Measurements from ENCODE around the gene MT1B.
"Not testable (repeated sequence)": the region's sequence is repeated elsewhere in the genome, so short reads cannot be mapped to it uniquely, and the experiment has no call there.

Gene MT1B

DNA sequence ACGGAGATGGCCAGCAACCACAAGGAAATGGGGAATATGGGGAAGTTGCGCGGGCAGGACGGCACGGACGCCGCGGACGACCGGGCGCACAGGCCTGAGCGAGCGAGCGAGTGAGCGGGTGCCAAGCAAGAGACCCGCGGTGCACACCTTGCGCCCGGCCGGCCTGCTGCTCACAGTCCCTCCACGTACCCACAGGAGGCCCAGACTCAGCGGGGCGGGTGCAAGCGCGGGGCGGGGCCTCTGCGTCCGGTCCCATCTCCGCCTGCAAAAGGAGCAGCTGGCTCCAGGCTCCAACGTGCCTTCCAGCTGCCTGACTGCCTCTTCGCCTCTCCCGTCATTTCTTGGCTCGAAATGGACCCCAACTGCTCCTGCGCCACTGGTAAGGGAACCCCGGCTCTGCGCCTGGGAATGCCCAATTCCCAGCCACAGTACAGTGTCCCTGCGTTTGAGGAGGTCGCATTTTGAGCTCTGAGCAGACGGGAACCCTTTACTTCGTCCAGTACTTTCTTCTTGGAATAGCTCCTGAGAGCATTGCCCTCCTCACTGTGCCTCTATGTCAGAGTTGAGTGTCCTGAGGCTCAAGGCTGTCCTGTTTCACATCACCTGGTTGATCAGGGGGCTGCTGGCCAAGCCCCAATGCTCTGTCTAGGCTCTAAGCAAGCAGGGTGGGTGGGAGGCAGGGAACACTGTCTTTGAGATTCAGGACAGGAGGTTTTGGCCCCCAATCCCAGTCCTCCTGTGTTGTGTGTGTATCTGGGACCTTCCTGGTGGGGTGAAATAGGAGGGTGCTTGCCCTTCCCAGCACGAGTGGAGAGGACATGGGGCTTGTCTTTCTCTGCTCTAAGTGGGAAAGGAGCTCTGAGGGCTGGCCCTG lies 34.2 kb upstream of the MT1B start:
- no peak for DNase-seq (ENCODE audit: low read depth)
- peak overlapping the region; percentile 44 for H3K4me3 ChIP-seq (ENCODE audit: low read depth, low read length)

DNA sequence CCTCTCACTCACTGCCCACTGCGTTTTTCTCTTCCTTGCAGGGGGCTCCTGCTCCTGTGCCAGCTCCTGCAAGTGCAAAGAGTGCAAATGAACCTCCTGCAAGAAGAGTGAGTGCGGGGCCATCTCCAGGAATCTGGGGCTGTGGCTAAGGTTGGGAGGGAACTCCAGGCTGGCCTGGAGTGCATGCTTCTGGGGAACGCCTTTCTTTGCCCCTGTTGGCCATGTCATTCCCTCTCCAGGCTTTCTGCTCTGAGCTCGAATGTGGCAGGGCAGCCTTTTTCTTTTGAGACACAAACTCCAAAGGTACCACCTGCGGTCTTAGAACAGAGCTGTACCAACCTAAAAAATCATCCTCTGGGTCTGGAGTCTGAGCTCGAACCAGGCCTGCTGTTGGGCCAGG lies 33.5 kb upstream of the MT1B start:
- DNase-seq (ENCODE audit: low read depth), result no peak
- peak overlapping the region; percentile 44 for H3K4me3 ChIP-seq (ENCODE audit: low read depth, low read length)

DNA sequence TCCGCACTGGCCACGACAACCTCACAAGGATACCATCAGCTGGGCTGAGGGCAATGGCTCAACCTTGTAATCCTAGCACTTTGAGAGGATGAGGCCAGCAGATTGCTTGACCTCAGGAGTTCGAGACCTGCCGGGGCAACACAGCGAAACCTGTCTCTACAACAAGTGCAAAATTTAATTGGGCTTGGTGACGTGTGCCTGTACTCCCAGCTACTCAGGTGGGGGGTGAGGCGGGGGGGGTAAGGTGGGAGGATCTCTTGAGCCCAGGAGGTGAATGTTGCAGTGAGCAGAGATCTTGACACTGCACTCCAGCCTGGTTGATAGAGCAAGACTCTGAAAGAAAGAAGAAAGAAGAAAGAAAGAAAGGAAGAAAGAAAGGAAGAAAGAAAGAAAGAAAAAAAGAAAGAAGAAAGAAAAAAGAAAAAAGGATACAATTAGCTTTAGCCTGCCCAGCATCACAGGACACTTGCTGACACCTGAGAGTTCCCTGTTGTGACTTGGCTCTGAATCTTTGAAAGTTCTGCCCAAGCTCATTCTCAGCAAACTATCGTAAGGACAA lies 31.3 kb upstream of the MT1B start:
- H3K4me3 ChIP-seq (ENCODE audit: low read depth, low read length), result no peak overlapping the region
- no peak for DNase-seq (ENCODE audit: low read depth)

DNA sequence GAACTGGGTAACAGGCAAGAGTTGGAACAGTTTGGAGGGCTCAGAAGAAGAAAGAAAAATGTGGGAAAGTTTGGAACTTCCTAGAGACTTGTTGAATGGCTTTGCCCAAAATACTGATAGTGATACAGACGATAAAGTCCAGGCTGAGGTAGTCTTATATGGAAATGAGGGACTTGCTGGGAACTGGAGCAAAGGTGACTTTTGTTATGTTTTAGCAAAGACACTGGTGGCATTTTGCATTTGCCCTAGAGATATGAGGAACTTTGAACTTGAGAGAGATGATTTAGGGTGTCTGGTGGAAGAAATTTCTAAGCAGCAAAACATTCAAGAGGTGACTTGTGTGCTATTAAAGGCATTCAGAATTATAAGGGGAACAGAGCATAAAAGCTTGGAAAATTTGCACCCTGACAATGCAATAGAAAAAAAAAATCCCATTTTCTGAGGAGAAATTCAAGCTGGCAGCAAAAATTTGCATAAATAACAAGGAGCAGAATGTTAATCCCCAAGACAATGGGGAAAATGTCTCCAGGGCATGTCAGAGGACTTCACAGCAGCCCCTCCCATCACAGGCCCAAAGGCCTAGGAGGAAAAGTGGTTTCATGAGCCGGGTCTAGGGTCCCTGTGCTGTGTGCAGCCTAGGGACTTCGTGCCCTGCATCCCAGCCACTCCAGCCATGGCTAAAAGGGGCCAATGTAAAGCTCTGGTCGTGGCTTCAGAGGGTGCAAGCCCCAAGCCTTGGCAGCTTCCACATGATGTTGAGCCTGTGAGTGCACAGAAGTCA lies 29.8 kb upstream of the MT1B start:
- not testable (repeated sequence) for DNase-seq (ENCODE audit: low read depth)

DNA sequence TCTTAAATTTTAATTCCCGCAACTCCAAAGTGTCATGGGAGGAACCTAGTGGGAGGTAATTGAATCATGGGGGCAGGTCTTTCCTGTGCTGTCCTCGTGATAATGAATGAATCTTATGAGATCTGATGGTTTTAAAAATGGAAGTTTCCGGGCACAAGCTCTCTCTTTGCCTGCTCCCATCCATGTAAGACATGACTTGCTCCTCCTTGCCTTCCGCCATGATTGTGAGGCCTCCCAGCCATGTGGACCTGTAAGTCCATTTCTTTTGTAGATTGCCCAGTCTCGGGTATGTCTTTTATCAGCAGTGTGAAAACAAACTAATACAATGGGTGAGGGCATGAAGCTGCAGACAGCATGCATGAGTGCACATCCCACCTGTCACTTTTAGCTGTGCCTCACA lies 28.5 kb upstream of the MT1B start:
- not testable (repeated sequence) for DNase-seq (ENCODE audit: low read depth); H3K4me3 ChIP-seq (ENCODE audit: low read depth, low read length)

More for the DNA sequence above, 29.8 kb upstream of the MT1B start:
- H3K4me3 ChIP-seq (ENCODE audit: low read depth, low read length), result not testable (repeated sequence)

DNA sequence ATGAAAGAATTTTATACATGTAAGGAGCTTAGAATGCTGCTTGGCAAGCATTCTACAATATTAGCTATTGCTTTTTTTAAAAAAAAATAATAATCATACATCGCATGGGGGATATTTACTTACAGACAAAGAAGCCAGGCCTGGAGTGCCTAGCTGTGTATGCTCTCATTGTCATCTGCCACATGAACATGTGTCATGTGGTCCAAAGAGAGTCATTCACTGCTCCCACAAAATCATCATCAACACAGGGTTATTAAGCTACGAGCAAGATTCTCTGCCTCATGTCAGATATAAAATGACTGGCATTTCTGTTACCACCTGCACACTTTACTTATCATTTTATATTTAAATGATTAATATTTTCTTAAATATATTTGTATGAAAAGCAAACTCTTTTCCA lies 28.0 kb upstream of the MT1B start:
- DNase-seq (ENCODE audit: low read depth), result no peak

DNA sequence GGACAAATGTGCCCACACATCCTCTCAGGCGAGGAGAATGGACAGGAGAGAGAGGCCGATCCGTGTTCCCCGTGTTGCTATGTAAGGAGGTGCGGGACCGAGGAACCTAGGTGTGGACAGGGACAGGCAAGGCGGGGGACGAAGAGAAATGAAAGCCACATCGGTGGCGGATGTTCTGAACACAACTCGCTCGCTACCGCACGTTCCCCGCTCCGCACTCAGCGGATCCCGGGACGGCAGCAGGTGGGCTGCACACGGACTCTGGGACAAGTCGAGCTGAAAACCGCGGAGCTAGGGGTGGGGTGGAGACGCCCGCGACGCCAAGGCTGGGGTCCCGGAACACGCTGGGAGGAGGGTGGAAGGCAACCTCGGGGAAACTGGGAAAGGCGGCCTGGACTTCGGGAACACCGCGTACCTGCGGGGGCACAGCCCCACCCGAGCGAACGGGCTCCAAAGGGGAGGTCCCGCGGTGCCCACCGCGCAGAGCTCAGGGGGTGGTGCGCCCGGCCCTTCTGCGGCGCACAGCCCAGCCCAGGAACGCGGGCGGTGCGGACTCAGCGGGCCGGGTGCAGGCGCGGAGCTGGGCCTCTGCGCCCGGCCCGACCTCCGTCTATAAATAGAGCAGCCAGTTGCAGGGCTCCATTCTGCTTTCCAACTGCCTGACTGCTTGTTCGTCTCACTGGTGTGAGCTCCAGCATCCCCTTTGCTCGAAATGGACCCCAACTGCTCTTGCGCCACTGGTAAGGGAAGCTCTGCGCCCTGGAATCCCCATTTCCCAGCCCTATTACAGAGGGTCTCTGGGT lies 26.3 kb upstream of the MT1B start, which contains the start of gene MT1E:
MT1E (plus strand) TSS at position 642 of the 803 bp plus-strand sequence; CDS start at position 713, 71 bp downstream.
- peak within 1 kb of the TSS; percentile 72 for H3K4me3 ChIP-seq (ENCODE audit: low read depth, low read length)
- peak; percentile 49 for DNase-seq (ENCODE audit: low read depth)

More for the DNA sequence above, 28.0 kb upstream of the MT1B start:
- H3K4me3 ChIP-seq (ENCODE audit: low read depth, low read length), result no peak overlapping the region

DNA sequence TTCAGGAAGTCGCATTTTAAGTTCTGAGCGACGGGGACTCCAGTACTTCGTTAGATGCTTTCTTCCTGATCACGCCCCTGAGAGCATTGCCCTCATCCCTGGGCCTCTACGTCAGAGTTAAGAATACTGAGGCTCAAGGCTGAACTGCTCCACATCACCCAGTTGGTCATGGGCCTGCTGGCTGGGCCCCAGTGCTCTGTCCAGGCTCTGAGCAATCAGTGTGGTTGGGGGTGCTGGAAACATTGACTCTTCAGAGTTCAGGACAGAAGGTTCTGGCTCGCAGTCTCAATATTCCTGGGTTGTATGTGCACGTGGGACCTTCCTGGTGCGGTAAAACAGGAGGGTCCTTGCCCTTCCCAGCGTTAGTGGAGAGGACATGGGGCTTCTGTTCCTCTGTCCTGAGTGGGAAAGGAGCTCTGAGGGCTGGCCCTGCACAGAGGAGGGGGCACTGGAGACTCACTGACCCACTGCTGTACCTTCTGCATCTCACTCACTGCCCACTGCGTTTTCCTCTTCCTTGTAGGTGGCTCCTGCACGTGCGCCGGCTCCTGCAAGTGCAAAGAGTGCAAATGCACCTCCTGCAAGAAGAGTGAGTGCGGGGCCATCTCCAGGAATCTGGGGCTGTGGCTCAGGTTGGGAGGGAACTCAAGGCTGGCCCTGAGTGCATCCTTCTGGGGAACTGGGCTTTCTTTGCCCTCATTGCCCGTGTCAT lies 25.6 kb upstream of the MT1B start:
- H3K4me3 ChIP-seq (ENCODE audit: low read depth, low read length), result peak overlapping the region; percentile 72
- peak; percentile 51 for DNase-seq (ENCODE audit: low read depth)

DNA sequence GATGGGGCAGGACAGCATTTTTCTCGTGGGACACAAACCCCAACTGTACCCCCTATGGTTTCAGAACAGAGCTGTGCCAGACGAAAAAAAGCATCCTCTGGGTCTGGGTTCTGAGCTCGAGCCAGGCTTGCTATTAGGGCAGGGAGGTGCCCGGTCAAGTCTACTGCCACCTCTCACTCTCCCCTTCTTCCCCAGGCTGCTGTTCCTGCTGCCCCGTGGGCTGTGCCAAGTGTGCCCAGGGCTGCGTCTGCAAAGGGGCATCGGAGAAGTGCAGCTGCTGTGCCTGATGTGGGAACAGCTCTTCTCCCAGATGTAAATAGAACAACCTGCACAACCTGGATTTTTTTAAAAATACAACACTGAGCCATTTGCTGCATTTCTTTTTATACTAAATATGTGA lies 25.0 kb upstream of the MT1B start:
- H3K4me3 ChIP-seq (ENCODE audit: low read depth, low read length), result peak overlapping the region; percentile 72
- DNase-seq (ENCODE audit: low read depth), result no peak

DNA sequence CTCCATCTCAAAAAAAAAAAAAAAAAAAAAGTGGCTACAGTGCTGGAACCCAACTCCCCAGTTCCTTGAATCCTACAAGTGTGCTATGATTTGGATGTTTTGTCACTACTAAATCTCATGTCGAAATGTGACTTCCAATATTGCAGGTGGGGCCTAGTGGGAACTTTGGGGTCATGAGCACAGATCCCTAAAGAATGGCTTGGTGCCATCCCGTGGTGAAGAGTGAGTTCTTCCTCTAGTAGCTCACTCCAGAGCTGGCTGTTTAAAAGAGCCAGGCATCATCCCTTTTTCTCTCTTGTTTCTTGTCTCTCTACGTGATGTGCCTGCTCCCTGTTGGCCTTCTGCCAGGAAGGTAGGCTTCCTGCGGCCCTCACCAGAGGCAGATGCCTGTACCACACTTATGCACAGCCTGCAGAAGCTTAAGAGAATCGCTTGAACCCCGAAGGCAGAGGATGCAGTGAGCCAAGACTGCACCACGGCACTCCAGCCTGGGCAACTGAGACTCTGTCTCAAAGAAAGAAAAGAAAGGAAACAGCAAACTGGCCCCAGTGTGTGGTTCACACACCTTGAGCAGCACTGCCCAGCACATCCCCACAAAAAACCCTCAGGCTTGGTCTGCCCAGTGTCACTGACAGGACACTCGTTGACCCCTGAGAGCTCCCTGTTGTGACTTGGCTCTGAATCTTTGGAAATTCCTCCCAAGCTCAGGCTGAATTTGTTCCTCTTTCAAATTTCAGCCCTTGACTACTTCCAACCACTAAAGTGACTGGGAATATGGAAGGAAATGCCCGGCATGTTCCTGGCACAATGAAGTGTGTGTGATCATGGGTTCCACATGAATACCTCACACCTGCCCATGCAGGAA lies 23.0 kb upstream of the MT1B start:
- DNase-seq (ENCODE audit: low read depth), result no peak
- H3K4me3 ChIP-seq (ENCODE audit: low read depth, low read length), result no peak overlapping the region

DNA sequence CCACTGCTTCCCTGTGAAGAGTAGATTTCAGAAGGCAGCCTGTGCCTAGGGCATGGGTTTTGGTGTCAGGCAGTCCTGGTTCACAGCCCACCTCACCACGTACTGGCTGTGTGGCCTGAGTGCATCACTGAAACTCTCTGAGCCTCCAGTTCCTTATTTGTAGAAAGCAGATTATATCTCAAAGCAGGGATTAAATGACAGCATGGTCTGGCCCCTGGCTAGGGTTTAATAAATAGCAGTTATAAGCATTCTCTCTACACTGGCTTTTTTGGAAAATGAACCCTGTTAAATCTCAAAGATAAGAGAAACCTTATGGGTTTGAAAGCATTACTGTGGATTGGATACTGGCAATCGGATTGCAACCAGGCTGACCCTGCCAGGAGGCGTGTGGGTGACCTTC lies 22.2 kb upstream of the MT1B start:
- DNase-seq (ENCODE audit: low read depth), result no peak
- no peak overlapping the region for H3K4me3 ChIP-seq (ENCODE audit: low read depth, low read length)

DNA sequence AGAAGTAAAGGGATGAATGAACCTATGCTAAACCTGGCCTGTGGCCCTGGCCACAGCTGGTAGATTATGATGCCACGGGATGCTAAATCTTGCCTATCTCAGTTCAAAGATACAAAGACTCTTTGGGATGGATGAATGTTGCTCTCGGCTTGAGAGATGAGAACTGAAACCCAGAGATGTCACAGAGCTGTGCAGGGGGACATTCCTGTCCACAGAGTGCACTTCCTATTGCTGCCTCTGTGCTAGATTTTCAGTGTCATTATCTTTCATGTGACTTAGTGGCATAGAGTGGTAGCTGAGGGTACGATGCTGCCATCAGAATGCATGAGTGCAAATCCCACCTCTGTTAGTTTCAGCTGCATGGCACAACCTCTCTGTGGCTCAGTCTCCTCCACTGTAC lies 21.6 kb upstream of the MT1B start:
- no peak for DNase-seq (ENCODE audit: low read depth)
- H3K4me3 ChIP-seq (ENCODE audit: low read depth, low read length), result no peak overlapping the region

DNA sequence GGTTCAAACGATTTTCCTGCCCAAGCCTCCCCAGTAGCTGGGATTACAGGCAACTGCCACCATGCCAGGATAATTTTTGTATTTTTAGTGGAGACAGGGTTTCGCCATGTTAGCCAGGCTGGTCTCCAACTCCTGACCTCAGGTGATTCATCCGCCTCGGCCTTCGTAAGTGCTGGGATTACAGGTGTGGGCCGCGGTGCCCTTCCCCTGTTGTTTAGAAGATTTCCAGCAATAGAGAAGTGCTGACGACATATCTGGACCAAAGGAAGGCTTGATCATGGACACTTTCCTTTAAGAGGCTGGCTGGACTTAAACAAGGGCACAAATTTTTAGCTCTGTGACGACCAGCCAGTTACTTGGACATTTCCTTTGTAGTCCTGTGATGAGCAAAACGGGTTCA lies 20.5 kb upstream of the MT1B start:
- DNase-seq (ENCODE audit: low read depth), result no peak
- no peak overlapping the region for H3K4me3 ChIP-seq (ENCODE audit: low read depth, low read length)

DNA sequence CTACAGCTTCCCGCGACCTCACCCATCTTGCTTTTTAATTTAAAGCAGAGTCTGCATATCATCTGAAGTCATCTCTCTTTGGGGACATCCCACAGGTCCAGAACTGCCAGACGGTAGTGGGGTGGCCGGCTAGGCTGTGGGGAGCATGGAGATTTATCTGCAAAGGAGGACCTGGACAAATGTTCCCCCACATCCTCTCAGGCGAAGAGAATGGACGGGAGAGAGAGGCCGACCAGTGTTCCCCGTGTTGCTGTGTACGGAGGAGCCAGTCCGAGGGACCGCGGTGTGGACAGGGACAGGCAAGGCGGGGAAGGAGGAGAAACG lies 19.9 kb upstream of the MT1B start:
- peak overlapping the region; percentile 42 for H3K4me3 ChIP-seq (ENCODE audit: low read depth, low read length)

DNA sequence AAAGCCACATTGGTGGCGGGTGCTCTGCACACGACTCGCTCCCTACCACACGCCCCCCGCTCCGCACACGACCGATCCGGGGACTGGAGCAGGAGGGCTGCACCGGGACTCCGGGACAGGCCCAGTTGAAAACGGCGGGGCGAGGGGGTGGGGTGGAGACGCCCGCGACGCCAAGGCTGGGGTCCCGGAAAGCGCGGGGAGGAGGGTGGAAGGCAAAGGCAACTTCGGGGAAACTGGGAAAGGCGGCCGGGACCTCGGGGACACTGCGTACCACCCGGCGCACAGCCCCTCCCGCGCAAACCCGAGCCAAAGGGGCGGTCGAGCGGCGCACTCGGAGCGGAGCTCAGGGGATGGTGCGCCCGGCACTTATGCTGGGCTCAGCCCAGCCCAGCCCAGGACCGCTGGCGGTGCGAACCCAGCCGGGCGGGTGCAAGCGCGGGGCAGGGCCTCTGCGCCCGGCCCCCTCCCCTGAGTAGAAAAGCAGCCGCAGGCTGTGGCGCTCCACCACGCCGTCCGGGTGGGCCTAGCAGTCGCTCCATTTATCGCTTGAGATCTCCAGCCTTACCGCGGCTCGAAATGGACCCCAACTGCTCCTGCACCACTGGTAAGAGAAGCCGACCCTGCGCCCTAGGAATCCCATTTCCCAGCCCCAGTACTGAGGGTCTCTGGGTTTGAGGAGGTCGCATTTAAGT lies 19.4 kb upstream of the MT1B start, which contains the start of gene MT1M:
MT1M (plus strand) TSS at position 504 of the 692 bp plus-strand sequence; CDS start at position 577, 73 bp downstream.
- H3K4me3 ChIP-seq (ENCODE audit: low read depth, low read length), result peak within 1 kb of the TSS; percentile 42

More for the DNA sequence above, 19.9 kb upstream of the MT1B start:
- DNase-seq (ENCODE audit: low read depth), result no peak

DNA sequence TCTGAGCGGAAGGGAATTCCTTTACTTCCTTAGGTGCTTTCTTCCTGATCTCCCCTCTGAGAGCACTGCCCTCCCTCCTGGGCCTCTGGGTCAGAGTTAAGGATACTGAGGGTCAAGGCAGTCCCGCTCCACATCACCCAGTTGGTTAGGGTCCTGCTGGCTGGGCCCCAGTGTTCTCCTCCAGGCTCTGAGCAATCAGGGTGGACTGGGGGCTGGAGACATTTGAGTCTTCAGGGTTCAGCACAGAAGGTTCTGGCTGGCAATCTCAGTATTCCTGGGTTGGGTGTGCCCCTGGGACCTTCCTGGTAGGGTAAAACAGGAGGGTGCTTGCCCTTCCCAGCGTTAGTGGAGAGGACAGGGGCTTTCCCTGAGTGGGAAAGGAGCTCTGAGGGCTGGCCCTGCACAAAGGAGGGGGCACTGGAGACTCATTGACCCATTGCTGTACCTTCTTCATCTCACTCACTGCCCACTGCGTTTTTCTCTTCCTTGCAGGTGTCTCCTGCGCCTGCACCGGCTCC lies 18.8 kb upstream of the MT1B start:
- no peak overlapping the region for H3K4me3 ChIP-seq (ENCODE audit: low read depth, low read length)
- DNase-seq (ENCODE audit: low read depth), result no peak

More for the DNA sequence above, 19.4 kb upstream of the MT1B start, which contains the start of gene MT1M:
- no peak for DNase-seq (ENCODE audit: low read depth)

DNA sequence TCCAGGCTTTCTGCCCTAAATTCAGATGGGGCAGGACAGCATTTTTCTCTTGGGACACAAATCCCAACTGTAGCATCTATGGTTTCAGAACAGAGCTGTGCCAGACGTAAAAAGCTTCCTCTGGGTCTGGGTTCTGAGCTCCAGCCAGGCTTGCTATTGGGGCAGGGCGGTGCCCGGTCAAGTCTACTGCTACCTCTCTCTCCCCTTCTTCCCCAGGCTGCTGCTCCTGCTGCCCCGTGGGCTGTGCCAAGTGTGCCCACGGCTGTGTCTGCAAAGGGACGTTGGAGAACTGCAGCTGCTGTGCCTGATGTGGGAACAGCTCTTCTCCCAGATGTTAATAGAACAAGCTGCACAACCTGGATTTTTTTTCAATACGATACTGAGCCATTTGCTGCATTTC lies 18.2 kb upstream of the MT1B start:
- DNase-seq (ENCODE audit: low read depth), result no peak

More for the DNA sequence above, 18.2 kb upstream of the MT1B start:
- no peak overlapping the region for H3K4me3 ChIP-seq (ENCODE audit: low read depth, low read length)

Data from skeletal muscle cell (primary cell).